ENCODE measurements around the gene DIPK1B. TPM values are rescaled to one million over a fixed set of nuclear protein-coding genes. Genes with fewer than 3 reads are reported as not detected.

DIPK1B gene
- total and polyA plus RNA-seq, 3 donors from 2014 or later, result 23.3 to 36.2 (median 28.7) TPM

- peaks cover 29% of the 10 kb centered on the region for H3K4me1 ChIP-seq
- no peak for DNase-seq
- H3K4me3 ChIP-seq, result no peak overlapping the region
- TF ChIP-seq CTCF (IDR thresholded peaks at IDR 0.05), result no peak
- TF ChIP-seq POLR2A (IDR thresholded peaks at IDR 0.05), result no peak
- no peak overlapping the region for H3K27ac ChIP-seq
- no peaks in the 10 kb centered on the region for H3K27me3 ChIP-seq
- WGBS, 2 donors, result 80 to 81% methylated on average over 6 to 7 of the region's 7 CpGs
- H3K36me3 ChIP-seq (ENCODE audit: low read depth, missing control alignments), result peaks cover 4% of the 10 kb centered on the region
- intact Hi-C loops (cut with DNase I; ENCODE audit: low total_unique reads), result no loop called here
- H3K9me3 ChIP-seq, result no peaks in the 10 kb centered on the region
Observed at GRCh38 chr9:136724772-136725171, 12.4 kb downstream of the DIPK1B start.

- DNase-seq, result no peak
- TF ChIP-seq POLR2A (IDR thresholded peaks at IDR 0.05) (no peak), CTCF (IDR thresholded peaks at IDR 0.05) (no peak)
- 68 to 78% methylated on average over 6 to 10 of the region's 10 CpGs for WGBS, 2 donors
- Histone ChIP-seq H3K27ac (no peak overlapping the region), H3K36me3 (ENCODE audit: low read depth, missing control alignments) (peaks cover 4% of the 10 kb centered on the region), H3K4me3 (no peak overlapping the region), H3K27me3 (no peaks in the 10 kb centered on the region), H3K9me3 (no peaks in the 10 kb centered on the region), H3K4me1 (peaks cover 25% of the 10 kb centered on the region)
- intact Hi-C loops (cut with DNase I; ENCODE audit: low total_unique reads), result no loop called here
Observed at GRCh38 chr9:136725612-136726011, 13.2 kb downstream of the DIPK1B start.

GRCh38 chr9:136726118-136726517 is 13.7 kb downstream of the DIPK1B start:
- peaks cover 4% of the 10 kb centered on the region for H3K36me3 ChIP-seq (ENCODE audit: low read depth, missing control alignments)
- peaks cover 22% of the 10 kb centered on the region for H3K4me1 ChIP-seq
- H3K27ac ChIP-seq, result no peak overlapping the region
- H3K4me3 ChIP-seq, result no peak overlapping the region
- DNase-seq, result no peak
- no peak for TF ChIP-seq POLR2A (IDR thresholded peaks at IDR 0.05)
- no peak for TF ChIP-seq CTCF (IDR thresholded peaks at IDR 0.05)
- intact Hi-C loops (cut with DNase I; ENCODE audit: low total_unique reads), result no loop called here
- H3K9me3 ChIP-seq, result no peaks in the 10 kb centered on the region
- 70 to 75% methylated on average over 14 to 16 of the region's 16 CpGs for WGBS, 2 donors
- H3K27me3 ChIP-seq, result no peaks in the 10 kb centered on the region

- peaks cover 4% of the 10 kb centered on the region for H3K36me3 ChIP-seq (ENCODE audit: low read depth, missing control alignments)
- intact Hi-C loops (cut with DNase I; ENCODE audit: low total_unique reads), result no loop called here
- H3K27ac ChIP-seq, result no peak overlapping the region
- no peak for TF ChIP-seq POLR2A (IDR thresholded peaks at IDR 0.05)
- TF ChIP-seq CTCF (IDR thresholded peaks at IDR 0.05), result peak in 2 of 3 experiments; percentile 4 to 16
- H3K4me3 ChIP-seq, result peak overlapping the region in 1 of 2 donors; percentile 89
- peaks cover 22% of the 10 kb centered on the region for H3K4me1 ChIP-seq
- no peaks in the 10 kb centered on the region for H3K27me3 ChIP-seq
- H3K9me3 ChIP-seq, result no peaks in the 10 kb centered on the region
- 28 to 31% methylated on average over 18 of the region's 18 CpGs for WGBS, 2 donors
- DNase-seq, result no peak
Observed at GRCh38 chr9:136726631-136727191, 14.3 kb downstream of the DIPK1B start.

GRCh38 chr9:136728080-136728547 is 15.7 kb downstream of the DIPK1B start:
- TF ChIP-seq POLR2A (IDR thresholded peaks at IDR 0.05) (peak; percentile 81), CTCF (IDR thresholded peaks at IDR 0.05) (peak; percentile 83 to 100 (median 98))
- Histone ChIP-seq H3K36me3 (ENCODE audit: low read depth, missing control alignments) (peaks cover 4% of the 10 kb centered on the region), H3K4me1 (peaks cover 22% of the 10 kb centered on the region), H3K9me3 (no peaks in the 10 kb centered on the region), H3K27me3 (no peaks in the 10 kb centered on the region), H3K4me3 (peak overlapping the region; percentile 82 to 89), H3K27ac (peak overlapping the region; percentile 56 to 68)
- 1% methylated on average over 36 of the region's 66 CpGs; no CpG with 5 or more reads in 1 of the 2 donors for WGBS, 2 donors
- DNase-seq, result peak; percentile 90
- intact Hi-C loops (cut with DNase I; ENCODE audit: low total_unique reads), result no loop called here
